ENCODE data around the gene ZNF512. TPM values are rescaled to one million over a fixed set of nuclear protein-coding genes. Genes with fewer than 3 reads are reported as not detected.

ZNF512 gene
- total RNA-seq, 4 donors from 2014 or later = 39.2 to 70.6 (median 50.3) TPM

- Histone ChIP-seq H3K36me3 (no peaks in the 10 kb centered on the region), H3K27ac (peak overlapping the region; percentile 1 to 59 (median 52)), H3K4me3 (replicated peaks in 1 of 3) (peak overlapping the region in 2 of 3 donors; percentile 15 to 59), H3K9me3 (no peaks in the 10 kb centered on the region), H3K4me1 (peaks cover 12 to 17% of the 10 kb centered on the region in 2 donors), H3K27me3 (no peaks in the 10 kb centered on the region)
- DNase-seq = no peak
- 77 to 82% methylated on average over 12 to 16 of the region's 16 CpGs for WGBS, 2 donors
- intact Hi-C loops (cut with DNase I) = no loop called here
- TF ChIP-seq POLR2A (IDR thresholded peaks at IDR 0.05) (no peak), CTCF (IDR thresholded peaks at IDR 0.05) (no peak)
Observed at GRCh38 chr2:27582129-27582694, 630 bp upstream of the ZNF512 start.

- WGBS, 2 donors = 6 to 9% methylated on average over 12 of the region's 12 CpGs
- Histone ChIP-seq H3K36me3 (no peaks in the 10 kb centered on the region), H3K4me3 (replicated peaks in 1 of 3) (peak overlapping the region; percentile 15 to 59 (median 16)), H3K9me3 (no peaks in the 10 kb centered on the region), H3K27ac (peak overlapping the region in 2 of 3 donors; percentile 52 to 59), H3K27me3 (no peaks in the 10 kb centered on the region), H3K4me1 (peaks cover 12 to 17% of the 10 kb centered on the region in 2 donors)
- TF ChIP-seq POLR2A (IDR thresholded peaks at IDR 0.05) (no peak), CTCF (IDR thresholded peaks at IDR 0.05) (no peak)
- intact Hi-C loops (cut with DNase I) = no loop called here
- no peak for DNase-seq
Observed at GRCh38 chr2:27583390-27583915, 611 bp downstream of the ZNF512 start.

GRCh38 chr2:27584597-27584996 is 1.8 kb downstream of the ZNF512 start:
- Histone ChIP-seq H3K9me3 (no peaks in the 10 kb centered on the region), H3K27ac (no peak overlapping the region), H3K4me3 (replicated peaks in 1 of 3) (no peak overlapping the region), H3K4me1 (peaks cover 12 to 17% of the 10 kb centered on the region in 2 donors), H3K36me3 (no peaks in the 10 kb centered on the region), H3K27me3 (no peaks in the 10 kb centered on the region)
- intact Hi-C loops (cut with DNase I) = no loop called here
- 81 to 84% methylated on average over 3 of the region's 3 CpGs for WGBS, 2 donors
- TF ChIP-seq POLR2A (IDR thresholded peaks at IDR 0.05) = no peak
- no peak for TF ChIP-seq CTCF (IDR thresholded peaks at IDR 0.05)
- no peak for DNase-seq

GRCh38 chr2:27587025-27587424 is 4.2 kb downstream of the ZNF512 start:
- H3K27ac ChIP-seq = no peak overlapping the region
- intact Hi-C loops (cut with DNase I) = no loop called here
- TF ChIP-seq POLR2A (IDR thresholded peaks at IDR 0.05) (no peak), CTCF (IDR thresholded peaks at IDR 0.05) (no peak)
- no peaks in the 10 kb centered on the region for H3K36me3 ChIP-seq
- H3K4me1 ChIP-seq = peaks cover 12 to 17% of the 10 kb centered on the region in 2 donors
- 96 to 98% methylated on average over 2 of the region's 2 CpGs for WGBS, 2 donors
- H3K27me3 ChIP-seq = no peaks in the 10 kb centered on the region
- no peak for DNase-seq
- no peaks in the 10 kb centered on the region for H3K9me3 ChIP-seq
- no peak overlapping the region for H3K4me3 ChIP-seq (replicated peaks in 1 of 3)

GRCh38 chr2:27588308-27588707 is 5.5 kb downstream of the ZNF512 start:
- WGBS, 2 donors = 95% methylated on average over 2 of the region's 2 CpGs
- H3K9me3 ChIP-seq = no peaks in the 10 kb centered on the region
- peaks cover 12 to 17% of the 10 kb centered on the region in 2 donors for H3K4me1 ChIP-seq
- intact Hi-C loops (cut with DNase I) = no loop called here
- H3K36me3 ChIP-seq = no peaks in the 10 kb centered on the region
- no peak overlapping the region for H3K27ac ChIP-seq
- TF ChIP-seq POLR2A (IDR thresholded peaks at IDR 0.05) = no peak
- no peak for TF ChIP-seq CTCF (IDR thresholded peaks at IDR 0.05)
- no peak overlapping the region for H3K4me3 ChIP-seq (replicated peaks in 1 of 3)
- no peaks in the 10 kb centered on the region for H3K27me3 ChIP-seq
- no peak for DNase-seq
